HepG2 (cell line): ENCODE results near the gene COA3. TPM values are rescaled to one million over a fixed set of nuclear protein-coding genes. Genes with fewer than 3 reads are reported as not detected.

Experiments
- ATRX ChIP-seq: sonication (generic); formaldehyde crosslinking; IDR thresholded peaks from 2 replicates; pipeline ENCODE4 v1.4.0; 2020; ENCODE audit warnings: missing genetic modification reagents, borderline replicate concordance
- DNMT3B ChIP-seq: conservative IDR thresholded peaks from 2 replicates; pipeline ENCODE4 v1.6.1; 2016; ENCODE audit warnings: missing biosample characterization, control low read depth
- HMGA1 ChIP-seq: sonication (generic); formaldehyde crosslinking; conservative IDR thresholded peaks from 2 replicates; pipeline ENCODE4 v1.4.0; 2020; ENCODE audit warnings: missing genetic modification reagents
- MXD3 ChIP-seq: IDR thresholded peaks from 2 replicates; pipeline ENCODE4 v1.6.1; 2016; ENCODE audit warnings: mild to moderate bottlenecking, missing biosample characterization, missing genetic modification reagents
- NFYB ChIP-seq: sonication (generic); formaldehyde crosslinking; IDR thresholded peaks from 2 replicates; pipeline ENCODE4 v1.4.0; 2020; ENCODE audit warnings: missing genetic modification reagents
- PHF8 ChIP-seq: sonication (generic); formaldehyde crosslinking; IDR thresholded peaks from 2 replicates; pipeline ENCODE4 v1.5.0; 2020; ENCODE audit warnings: missing genetic modification reagents
- POLR2AphosphoS2 ChIP-seq: IDR thresholded peaks from 2 replicates; pipeline ENCODE4 v1.6.1; 2011; ENCODE audit warnings: low read depth, low read length, improper control_type of control experiment
- SALL1 ChIP-seq: sonication (generic); formaldehyde crosslinking; IDR thresholded peaks from 2 replicates; pipeline ENCODE4 v1.8.0; 2022; ENCODE audit warnings: mild to moderate bottlenecking, missing genetic modification reagents
- TFAP4 ChIP-seq: sonication (generic); IDR thresholded peaks from 2 replicates; pipeline ENCODE4 v1.6.1; 2016; ENCODE audit warnings: low read depth, borderline replicate concordance
- TRAFD1 ChIP-seq: sonication (generic); formaldehyde crosslinking; IDR thresholded peaks from 2 replicates; pipeline ENCODE4 v1.5.1; 2020; ENCODE audit warnings: missing genetic modification reagents, mild to moderate bottlenecking, borderline replicate concordance
- ZNF160 ChIP-seq: sonication (generic); formaldehyde crosslinking; IDR thresholded peaks from 2 replicates; pipeline ENCODE4 v1.8.0; 2022; ENCODE audit warnings: mild to moderate bottlenecking, inconsistent platforms, missing genetic modification reagents
- ZNF232 ChIP-seq: sonication (generic); formaldehyde crosslinking; IDR thresholded peaks from 2 replicates; pipeline ENCODE4 v1.4.0; 2020; ENCODE audit warnings: missing genetic modification reagents, borderline replicate concordance
- ZNF296 ChIP-seq: sonication (generic); formaldehyde crosslinking; conservative IDR thresholded peaks from 2 replicates; pipeline ENCODE4 v1.5.0; 2020; ENCODE audit warnings: mild to moderate bottlenecking, missing genetic modification reagents
- ZNF407 ChIP-seq: sonication (generic); formaldehyde crosslinking; IDR thresholded peaks from one replicate; pipeline ENCODE4 v1.5.1; 2020; ENCODE audit warnings: mild to moderate bottlenecking, missing genetic modification reagents; ENCODE audit errors: not compliant biosample characterization
- ZNF484 ChIP-seq: sonication (generic); formaldehyde crosslinking; IDR thresholded peaks from 2 replicates; pipeline ENCODE4 v1.5.1; 2020; ENCODE audit warnings: mild to moderate bottlenecking, low read depth, missing genetic modification reagents, borderline replicate concordance
- ZNF513 ChIP-seq: sonication (generic); formaldehyde crosslinking; conservative IDR thresholded peaks from 2 replicates; pipeline ENCODE4 v1.5.0; 2020; ENCODE audit warnings: missing genetic modification reagents
- ZNF570 ChIP-seq: sonication (generic); formaldehyde crosslinking; IDR thresholded peaks from 2 replicates; pipeline ENCODE4 v1.4.0; 2020; ENCODE audit warnings: mild to moderate bottlenecking, missing genetic modification reagents, borderline replicate concordance
- polyA plus RNA-seq, 8 experiments: library from polyadenylated mRNA; depleted of rRNA in 3 of 8; stranded (reverse) in 7 of 8; unstranded in 1 of 8; fragments of >200 nt; fragmentation: Illumina TruSeq in 4 of 8; extraction: Trizol in 4 of 8; gene quantifications; 2 replicates each; pipeline versions ENCODE4 v1.2.1 to v1.2.3, GENCODE V29; 2011 to 2016; ENCODE audit warnings: low read depth in 4 of 8, missing spikeins in 1 of 8, mixed read lengths in 1 of 8; ENCODE audit not compliant: insufficient read depth in 1 of 8
- total RNA-seq, 5 experiments: library from RNA; depleted of rRNA; stranded (reverse); fragments of >200 nt; fragmentation: Illumina TruSeq; extraction: Trizol; gene quantifications; 2 replicates each; pipeline ENCODE4 v1.2.3, GENCODE V29; 2016; ENCODE audit warnings: low read depth in 1 of 5

COA3 gene
- total and polyA plus RNA-seq, 2 of the 13 experiments (the other 11 are each of a cell fraction or from before 2014, with no cell fraction given) = 133 to 202 TPM

- TF ChIP-seq NFYB (0 out of 2 replicates have a peak, but pooled peaks have one; percentile 16), ZNF570 (CRISPR knock-in tag) (no peak), POLR2AphosphoS2 (no peak), ZNF407 (CRISPR knock-in tag) (no peak), PHF8 (no peak), ZNF160 (CRISPR knock-in tag) (no peak), ZNF513 (CRISPR knock-in tag) (no peak), SALL1 (CRISPR knock-in tag) (no peak; the same call in 1 of the 2 replicates), HMGA1 (no peak), ZNF232 (CRISPR knock-in tag) (no peak), TRAFD1 (CRISPR knock-in tag) (no peak), TFAP4 (no peak), ZNF484 (CRISPR knock-in tag) (no peak), ATRX (no peak), ZNF296 (CRISPR knock-in tag) (no peak), DNMT3B (CRISPR knock-in tag) (no peak), MXD3 (CRISPR knock-in tag) (no peak)
Observed at GRCh38 chr17:42832213-42832933, 33.9 kb upstream of the COA3 start (continued).
